ENCODE results near the gene CMIP. TPM values are rescaled to one million over a fixed set of nuclear protein-coding genes. Genes with fewer than 3 reads are reported as not detected.

Gene CMIP
- polyA plus RNA-seq, 1 donor from 2014 or later, result 15.1 TPM

DNA sequence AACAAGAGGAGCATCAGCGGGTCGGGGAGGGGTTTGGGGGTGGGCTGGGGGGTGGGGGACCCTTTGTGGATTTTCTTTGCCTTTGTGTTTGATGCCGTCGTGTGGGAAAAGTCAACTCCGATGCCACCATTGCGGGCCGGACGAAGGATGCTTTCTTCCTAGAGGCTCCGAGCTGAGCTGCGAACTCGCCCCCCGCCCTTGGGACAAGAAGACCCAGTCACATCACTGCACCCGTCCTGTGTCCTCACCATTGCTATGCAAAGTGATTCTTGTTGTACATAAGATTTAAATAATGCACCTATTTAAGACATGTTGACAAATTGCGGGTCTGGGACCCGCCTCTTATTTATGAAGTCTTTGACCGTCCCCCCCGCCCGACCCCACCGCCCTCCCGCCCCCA lies 265.4 kb downstream of the CMIP start:
- Histone ChIP-seq H3K9me3 (ENCODE audit: low read length) (no peaks in the 10 kb centered on the region), H3K36me3 (ENCODE audit: insufficient read depth, low read length) (peaks cover 8% of the 10 kb centered on the region), H3K9ac (ENCODE audit: low read length) (no peak overlapping the region), H4K20me1 (ENCODE audit: insufficient read depth) (no peaks in the 10 kb centered on the region), H3K79me2 (replicated peaks; ENCODE audit: insufficient read depth, low read length) (no peaks in the 10 kb centered on the region), H3K4me3 (ENCODE audit: low read length) (no peak overlapping the region), H3F3A (ENCODE audit: insufficient read depth, low read length, poor library complexity, severe bottlenecking) (no peaks in the 10 kb centered on the region), H3K27ac (ENCODE audit: low read length) (no peak overlapping the region), H3K27me3 (ENCODE audit: insufficient read depth, low read depth, low read length) (no peaks in the 10 kb centered on the region), H3K9me2 (ENCODE audit: insufficient read depth, low read length) (no peaks in the 10 kb centered on the region), H2AFZ (ENCODE audit: low read depth, low read length) (no peak overlapping the region), H3K4me2 (ENCODE audit: low read length) (no peak overlapping the region)
- TF ChIP-seq, protein P1, sequence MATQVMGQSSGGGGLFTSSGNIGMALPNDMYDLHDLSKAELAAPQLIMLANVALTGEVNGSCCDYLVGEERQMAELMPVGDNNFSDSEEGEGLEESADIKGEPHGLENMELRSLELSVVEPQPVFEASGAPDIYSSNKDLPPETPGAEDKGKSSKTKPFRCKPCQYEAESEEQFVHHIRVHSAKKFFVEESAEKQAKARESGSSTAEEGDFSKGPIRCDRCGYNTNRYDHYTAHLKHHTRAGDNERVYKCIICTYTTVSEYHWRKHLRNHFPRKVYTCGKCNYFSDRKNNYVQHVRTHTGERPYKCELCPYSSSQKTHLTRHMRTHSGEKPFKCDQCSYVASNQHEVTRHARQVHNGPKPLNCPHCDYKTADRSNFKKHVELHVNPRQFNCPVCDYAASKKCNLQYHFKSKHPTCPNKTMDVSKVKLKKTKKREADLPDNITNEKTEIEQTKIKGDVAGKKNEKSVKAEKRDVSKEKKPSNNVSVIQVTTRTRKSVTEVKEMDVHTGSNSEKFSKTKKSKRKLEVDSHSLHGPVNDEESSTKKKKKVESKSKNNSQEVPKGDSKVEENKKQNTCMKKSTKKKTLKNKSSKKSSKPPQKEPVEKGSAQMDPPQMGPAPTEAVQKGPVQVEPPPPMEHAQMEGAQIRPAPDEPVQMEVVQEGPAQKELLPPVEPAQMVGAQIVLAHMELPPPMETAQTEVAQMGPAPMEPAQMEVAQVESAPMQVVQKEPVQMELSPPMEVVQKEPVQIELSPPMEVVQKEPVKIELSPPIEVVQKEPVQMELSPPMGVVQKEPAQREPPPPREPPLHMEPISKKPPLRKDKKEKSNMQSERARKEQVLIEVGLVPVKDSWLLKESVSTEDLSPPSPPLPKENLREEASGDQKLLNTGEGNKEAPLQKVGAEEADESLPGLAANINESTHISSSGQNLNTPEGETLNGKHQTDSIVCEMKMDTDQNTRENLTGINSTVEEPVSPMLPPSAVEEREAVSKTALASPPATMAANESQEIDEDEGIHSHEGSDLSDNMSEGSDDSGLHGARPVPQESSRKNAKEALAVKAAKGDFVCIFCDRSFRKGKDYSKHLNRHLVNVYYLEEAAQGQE (IDR thresholded peaks at IDR 0.05; ENCODE audit: borderline replicate concordance), result no peak
- TF ChIP-seq, protein P2, sequence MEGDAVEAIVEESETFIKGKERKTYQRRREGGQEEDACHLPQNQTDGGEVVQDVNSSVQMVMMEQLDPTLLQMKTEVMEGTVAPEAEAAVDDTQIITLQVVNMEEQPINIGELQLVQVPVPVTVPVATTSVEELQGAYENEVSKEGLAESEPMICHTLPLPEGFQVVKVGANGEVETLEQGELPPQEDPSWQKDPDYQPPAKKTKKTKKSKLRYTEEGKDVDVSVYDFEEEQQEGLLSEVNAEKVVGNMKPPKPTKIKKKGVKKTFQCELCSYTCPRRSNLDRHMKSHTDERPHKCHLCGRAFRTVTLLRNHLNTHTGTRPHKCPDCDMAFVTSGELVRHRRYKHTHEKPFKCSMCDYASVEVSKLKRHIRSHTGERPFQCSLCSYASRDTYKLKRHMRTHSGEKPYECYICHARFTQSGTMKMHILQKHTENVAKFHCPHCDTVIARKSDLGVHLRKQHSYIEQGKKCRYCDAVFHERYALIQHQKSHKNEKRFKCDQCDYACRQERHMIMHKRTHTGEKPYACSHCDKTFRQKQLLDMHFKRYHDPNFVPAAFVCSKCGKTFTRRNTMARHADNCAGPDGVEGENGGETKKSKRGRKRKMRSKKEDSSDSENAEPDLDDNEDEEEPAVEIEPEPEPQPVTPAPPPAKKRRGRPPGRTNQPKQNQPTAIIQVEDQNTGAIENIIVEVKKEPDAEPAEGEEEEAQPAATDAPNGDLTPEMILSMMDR (IDR thresholded peaks at IDR 0.05; ENCODE audit: poor library complexity, severe bottlenecking), result no peak
- TF ChIP-seq MXI1 (conservative IDR thresholded peaks at IDR 0.05; ENCODE audit: poor library complexity, severe bottlenecking) (no peak), EZH2 (IDR thresholded peaks at IDR 0.05; ENCODE audit: borderline replicate concordance, insufficient read depth, low read length, poor library complexity, severe bottlenecking) (no peak)

DNA sequence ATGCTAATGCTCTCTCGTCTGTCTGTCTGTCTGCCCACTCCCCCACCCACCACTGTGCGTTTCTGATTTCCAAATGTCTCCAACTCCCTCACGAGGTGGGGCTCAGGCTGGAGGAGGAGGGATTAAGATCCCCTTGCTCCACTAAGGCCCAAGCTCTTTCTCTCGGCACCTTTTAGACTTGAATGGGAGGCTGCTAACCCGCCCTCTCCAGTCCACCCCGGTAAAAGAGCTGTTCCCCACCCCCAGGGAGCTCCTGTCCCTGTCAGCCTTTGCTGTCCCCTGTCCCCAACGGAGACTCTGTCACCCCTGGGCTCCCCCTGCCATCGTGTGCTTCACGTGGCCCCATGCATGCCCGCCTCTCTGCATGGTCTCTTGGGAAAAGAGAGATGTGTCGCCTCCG lies 266.0 kb downstream of the CMIP start:
- TF ChIP-seq SMC3 (conservative IDR thresholded peaks at IDR 0.05; ENCODE audit: poor library complexity) (no peak), MXI1 (conservative IDR thresholded peaks at IDR 0.05; ENCODE audit: poor library complexity, severe bottlenecking) (no peak)
- TF ChIP-seq, protein P1 (IDR thresholded peaks at IDR 0.05; ENCODE audit: borderline replicate concordance), result no peak
- H3K9ac ChIP-seq (ENCODE audit: low read length), result no peak overlapping the region
- H3K27me3 ChIP-seq (ENCODE audit: insufficient read depth, low read depth, low read length), result no peaks in the 10 kb centered on the region
- no peaks in the 10 kb centered on the region for H3K9me2 ChIP-seq (ENCODE audit: insufficient read depth, low read length)
- no peaks in the 10 kb centered on the region for H3K9me3 ChIP-seq (ENCODE audit: low read length)
- no peak overlapping the region for H2AFZ ChIP-seq (ENCODE audit: low read depth, low read length)
- H3K4me3 ChIP-seq (ENCODE audit: low read length), result no peak overlapping the region
- H4K20me1 ChIP-seq (ENCODE audit: insufficient read depth), result no peaks in the 10 kb centered on the region
- H3K27ac ChIP-seq (ENCODE audit: low read length), result no peak overlapping the region
- H3K4me2 ChIP-seq (ENCODE audit: low read length), result no peak overlapping the region
- H3K36me3 ChIP-seq (ENCODE audit: insufficient read depth, low read length), result peaks cover 4% of the 10 kb centered on the region
- H3K79me2 ChIP-seq (replicated peaks; ENCODE audit: insufficient read depth, low read length), result no peaks in the 10 kb centered on the region
- H3F3A ChIP-seq (ENCODE audit: insufficient read depth, low read length, poor library complexity, severe bottlenecking), result no peaks in the 10 kb centered on the region
